Peyer's patch (tissue), 4 donors: Measurements from ENCODE around the gene SH3BGRL2.

Experiments used
- POLR2A ChIP-seq, 2 donors: fragments of 450-650 bp; IDR thresholded peaks; one replicate each; pipeline ENCODE4 v1.5.1; 2017; ENCODE audit warnings: antibody characterized with exemption in 2 of 2, mild to moderate bottlenecking in 2 of 2, moderate library complexity in 2 of 2
- TF ChIP-seq, protein P1 (sequence below), 6 experiments: fragments of 450-650 bp in 4 of 6; fragments of 200-600 bp in 2 of 6; sonication (generic) in 1 of 6; IDR thresholded peaks; one replicate each; pipeline ENCODE4 v1.5.1; 2017 to 2019; ENCODE audit warnings: antibody characterized with exemption in 6 of 6, mild to moderate bottlenecking in 3 of 6, moderate library complexity in 1 of 6

- TF ChIP-seq, protein P1, sequence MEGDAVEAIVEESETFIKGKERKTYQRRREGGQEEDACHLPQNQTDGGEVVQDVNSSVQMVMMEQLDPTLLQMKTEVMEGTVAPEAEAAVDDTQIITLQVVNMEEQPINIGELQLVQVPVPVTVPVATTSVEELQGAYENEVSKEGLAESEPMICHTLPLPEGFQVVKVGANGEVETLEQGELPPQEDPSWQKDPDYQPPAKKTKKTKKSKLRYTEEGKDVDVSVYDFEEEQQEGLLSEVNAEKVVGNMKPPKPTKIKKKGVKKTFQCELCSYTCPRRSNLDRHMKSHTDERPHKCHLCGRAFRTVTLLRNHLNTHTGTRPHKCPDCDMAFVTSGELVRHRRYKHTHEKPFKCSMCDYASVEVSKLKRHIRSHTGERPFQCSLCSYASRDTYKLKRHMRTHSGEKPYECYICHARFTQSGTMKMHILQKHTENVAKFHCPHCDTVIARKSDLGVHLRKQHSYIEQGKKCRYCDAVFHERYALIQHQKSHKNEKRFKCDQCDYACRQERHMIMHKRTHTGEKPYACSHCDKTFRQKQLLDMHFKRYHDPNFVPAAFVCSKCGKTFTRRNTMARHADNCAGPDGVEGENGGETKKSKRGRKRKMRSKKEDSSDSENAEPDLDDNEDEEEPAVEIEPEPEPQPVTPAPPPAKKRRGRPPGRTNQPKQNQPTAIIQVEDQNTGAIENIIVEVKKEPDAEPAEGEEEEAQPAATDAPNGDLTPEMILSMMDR (IDR thresholded peaks at IDR 0.05): no peak
- TF ChIP-seq POLR2A (IDR thresholded peaks at IDR 0.05): no peak
These were observed 53.7 kb downstream of the SH3BGRL2 start for GRCh38 chr6:79684876-79685275.
